Ishikawa (cell line): ENCODE data around the gene SLX4.

Source experiments
- CEBPB ChIP-seq: IDR thresholded peaks from 2 replicates; pipeline ENCODE4 v1.6.1; 2012
- CREB1 ChIP-seq: IDR thresholded peaks from 2 replicates; pipeline ENCODE4 v1.6.1; 2012; ENCODE audit warnings: low read depth
- EGR1 ChIP-seq: IDR thresholded peaks from 2 replicates; pipeline ENCODE4 v1.6.1; 2012
- EP300 ChIP-seq: IDR thresholded peaks from 2 replicates; pipeline ENCODE4 v1.6.1; 2012; ENCODE audit warnings: borderline replicate concordance
- FOXM1 ChIP-seq: IDR thresholded peaks from 2 replicates; pipeline ENCODE4 v1.6.1; 2012; ENCODE audit warnings: low read depth, borderline replicate concordance
- MAX ChIP-seq: IDR thresholded peaks from 2 replicates; pipeline ENCODE4 v1.6.1; 2012
- NFIC ChIP-seq: IDR thresholded peaks from 2 replicates; pipeline ENCODE4 v1.6.1; 2012
- RAD21 ChIP-seq: IDR thresholded peaks from 2 replicates; pipeline ENCODE4 v1.6.1; 2012; ENCODE audit warnings: low read depth
- REST ChIP-seq: IDR thresholded peaks from 2 replicates; pipeline ENCODE4 v1.6.1; 2012; ENCODE audit warnings: low read depth, mild to moderate bottlenecking
- TAF1 ChIP-seq: IDR thresholded peaks from 2 replicates; pipeline ENCODE4 v1.6.1; 2012; ENCODE audit warnings: low read depth, mild to moderate bottlenecking
- TCF12 ChIP-seq: IDR thresholded peaks from 2 replicates; pipeline ENCODE4 v1.6.1; 2012; ENCODE audit warnings: low read depth
- USF1 ChIP-seq: IDR thresholded peaks from 2 replicates; pipeline ENCODE4 v1.6.1; 2012
- YY1 ChIP-seq: IDR thresholded peaks from 2 replicates; pipeline ENCODE4 v1.6.1; 2012; ENCODE audit warnings: low read depth
- ZBTB7A ChIP-seq: IDR thresholded peaks from 2 replicates; pipeline ENCODE4 v1.6.1; 2012; ENCODE audit warnings: low read depth

GRCh38 chr16:3564889-3565141, 46.6 kb downstream of the SLX4 start:
- no peak for TF ChIP-seq MAX
- no peak for TF ChIP-seq YY1
- TF ChIP-seq RAD21: no peak
- TF ChIP-seq ZBTB7A: no peak
- TF ChIP-seq EGR1: no peak
- TF ChIP-seq EP300: no peak
- no peak for TF ChIP-seq TCF12
- TF ChIP-seq REST: no peak
- TF ChIP-seq NFIC: no peak
- no peak for TF ChIP-seq TAF1
- no peak for TF ChIP-seq FOXM1
- no peak for TF ChIP-seq CEBPB
- TF ChIP-seq USF1: no peak
- TF ChIP-seq CREB1: no peak
